HEK293 (cell line): ENCODE results near the gene PRR14L.

ENCODE experiments used
- CTCF ChIA-PET: fragments of 350-600 bp; formaldehyde crosslinking; extraction: SDS; loops from one replicate; lab custom pipeline; 2021; ENCODE audit warnings: antibody characterized with exemption; lab: Yijun Ruan, JAX
- POLR2A ChIA-PET: fragments of 300-600 bp; formaldehyde crosslinking; extraction: SDS; loops from one replicate; lab custom pipeline; 2020; ENCODE audit warnings: antibody characterized with exemption, inconsistent platforms; lab: Yijun Ruan, JAX
- H3K27ac ChIP-seq: fragments of 200-500 bp; sonication (Bioruptor generic); 2 replicates; pipeline ENCODE4 v1.5.1; 2014; ENCODE audit warnings: low read depth, low read length, control low read depth, inconsistent platforms; ENCODE audit errors: extremely low read depth
- H3K36me3 ChIP-seq, 2 experiments: fragments of 200-500 bp in 1 of 2; sonication (Bioruptor generic) in 1 of 2; 1 replicate in 1 of 2; 2 replicates in 1 of 2; pipeline ENCODE4 v1.5.1; 2014 to 2017; ENCODE audit warnings: inconsistent platforms in 2 of 2, low read length in 2 of 2; ENCODE audit not compliant: control insufficient read depth in 2 of 2, insufficient read depth in 1 of 2
- H3K4me1 ChIP-seq: fragments of 200-500 bp; sonication (Bioruptor generic); 2 replicates; pipeline ENCODE4 v1.5.1; 2014; ENCODE audit warnings: mild to moderate bottlenecking, low read length, inconsistent platforms; ENCODE audit not compliant: control insufficient read depth, insufficient read depth
- H3K4me3 ChIP-seq: 2 replicates; pipeline ENCODE4 v1.5.1; 2011; ENCODE audit warnings: low read depth, mild to moderate bottlenecking, control low read depth, low read length, moderate library complexity
- H3K9me3 ChIP-seq: fragments of 200-500 bp; sonication (Bioruptor generic); 2 replicates; pipeline ENCODE4 v1.5.1; 2014; ENCODE audit warnings: low read depth, low read length, inconsistent platforms; ENCODE audit not compliant: control insufficient read depth, insufficient read depth
- ATF2 ChIP-seq: fragments of 450-650 bp; formaldehyde crosslinking; IDR thresholded peaks from 2 replicates; pipeline ENCODE4 v1.5.1; 2016; ENCODE audit warnings: missing biosample characterization, missing genetic modification characterization, low read depth
- KLF10 ChIP-seq: fragments of 450-650 bp; IDR thresholded peaks from 2 replicates; pipeline ENCODE4 v1.5.1; 2018; ENCODE audit warnings: missing biosample characterization, mild to moderate bottlenecking, missing genetic modification characterization
- KLF17 ChIP-seq: fragments of 450-650 bp; formaldehyde crosslinking; IDR thresholded peaks from 2 replicates; pipeline ENCODE4 v1.5.1; 2016; ENCODE audit warnings: missing biosample characterization, missing genetic modification characterization
- PATZ1 ChIP-seq: fragments of 450-650 bp; formaldehyde crosslinking; IDR thresholded peaks from 2 replicates; pipeline ENCODE4 v1.5.1; 2016; ENCODE audit warnings: missing biosample characterization, missing genetic modification characterization
- PRDM1 ChIP-seq: fragments of 450-650 bp; formaldehyde crosslinking; IDR thresholded peaks from 2 replicates; pipeline ENCODE4; 2016; ENCODE audit warnings: missing biosample characterization, missing genetic modification characterization
- RBAK ChIP-seq: fragments of 450-650 bp; formaldehyde crosslinking; IDR thresholded peaks from 2 replicates; pipeline ENCODE4 v1.5.1; 2016; ENCODE audit warnings: missing biosample characterization, missing genetic modification characterization
- ZBTB8A ChIP-seq: fragments of 450-650 bp; formaldehyde crosslinking; IDR thresholded peaks from 2 replicates; pipeline ENCODE4 v1.5.1; 2016; ENCODE audit warnings: missing biosample characterization, missing genetic modification characterization
- ZFHX2 ChIP-seq: fragments of 450-650 bp; formaldehyde crosslinking; conservative IDR thresholded peaks from 2 replicates; pipeline ENCODE4 v1.5.1; 2016; ENCODE audit warnings: missing biosample characterization, missing genetic modification characterization
- ZFP37 ChIP-seq: fragments of 450-650 bp; formaldehyde crosslinking; IDR thresholded peaks from 2 replicates; pipeline ENCODE4 v1.5.1; 2016; ENCODE audit warnings: missing biosample characterization, missing genetic modification characterization
- ZNF10 ChIP-seq: fragments of 450-650 bp; formaldehyde crosslinking; IDR thresholded peaks from 2 replicates; pipeline ENCODE4 v1.5.1; 2017; ENCODE audit warnings: missing biosample characterization, missing genetic modification characterization
- ZNF114 ChIP-seq: fragments of 450-650 bp; formaldehyde crosslinking; IDR thresholded peaks from 2 replicates; pipeline ENCODE4 v1.5.0; 2017; ENCODE audit warnings: missing biosample characterization, missing genetic modification characterization
- ZNF132 ChIP-seq: fragments of 450-650 bp; formaldehyde crosslinking; IDR thresholded peaks from 2 replicates; pipeline ENCODE4 v1.5.1; 2017; ENCODE audit warnings: missing biosample characterization, missing genetic modification characterization, borderline replicate concordance
- ZNF184 ChIP-seq: fragments of 450-650 bp; IDR thresholded peaks from 2 replicates; pipeline ENCODE4 v1.5.1; 2018; ENCODE audit warnings: missing biosample characterization, mild to moderate bottlenecking, missing genetic modification characterization
- ZNF19 ChIP-seq: fragments of 450-650 bp; formaldehyde crosslinking; IDR thresholded peaks from 2 replicates; pipeline ENCODE4; 2016; ENCODE audit warnings: missing biosample characterization, missing genetic modification characterization, low read depth
- ZNF211 ChIP-seq: fragments of 450-650 bp; formaldehyde crosslinking; IDR thresholded peaks from 2 replicates; pipeline ENCODE4 v1.5.1; 2016; ENCODE audit warnings: low read depth, missing biosample characterization, missing genetic modification characterization
- ZNF23 ChIP-seq: fragments of 450-650 bp; formaldehyde crosslinking; IDR thresholded peaks from 2 replicates; pipeline ENCODE4 v1.5.1; 2016; ENCODE audit warnings: missing biosample characterization, missing genetic modification characterization, borderline replicate concordance
- ZNF248 ChIP-seq: fragments of 450-650 bp; formaldehyde crosslinking; IDR thresholded peaks from 2 replicates; pipeline ENCODE4 v1.5.1; 2017; ENCODE audit warnings: missing biosample characterization, missing genetic modification characterization
- ZNF26 ChIP-seq: fragments of 450-650 bp; formaldehyde crosslinking; IDR thresholded peaks from 2 replicates; pipeline ENCODE4 v1.5.1; 2016; ENCODE audit warnings: missing biosample characterization, missing genetic modification characterization
- ZNF341 ChIP-seq: fragments of 450-650 bp; formaldehyde crosslinking; IDR thresholded peaks from 2 replicates; pipeline ENCODE4; 2016; ENCODE audit warnings: low read depth, missing biosample characterization, missing genetic modification characterization
- ZNF354C ChIP-seq: fragments of 450-650 bp; formaldehyde crosslinking; IDR thresholded peaks from 2 replicates; pipeline ENCODE4 v1.5.1; 2016; ENCODE audit warnings: missing biosample characterization, missing genetic modification characterization, low read depth, borderline replicate concordance
- ZNF426 ChIP-seq: fragments of 450-650 bp; formaldehyde crosslinking; IDR thresholded peaks from 2 replicates; pipeline ENCODE4 v1.5.1; 2017; ENCODE audit warnings: missing biosample characterization, missing genetic modification characterization, mild to moderate bottlenecking, inconsistent platforms, moderate library complexity
- ZNF473 ChIP-seq: fragments of 450-650 bp; formaldehyde crosslinking; IDR thresholded peaks from 2 replicates; pipeline ENCODE4 v1.5.1; 2017; ENCODE audit warnings: missing biosample characterization, missing genetic modification characterization
- ZNF488 ChIP-seq: fragments of 450-650 bp; formaldehyde crosslinking; IDR thresholded peaks from 2 replicates; pipeline ENCODE4 v1.5.1; 2016; ENCODE audit warnings: missing biosample characterization, missing genetic modification characterization
- ZNF561 ChIP-seq: fragments of 450-650 bp; IDR thresholded peaks from 2 replicates; pipeline ENCODE4 v1.5.1; 2018; ENCODE audit warnings: missing biosample characterization, missing genetic modification characterization, borderline replicate concordance
- ZNF626 ChIP-seq: fragments of 450-650 bp; sonication (Bioruptor Pico); formaldehyde crosslinking; IDR thresholded peaks from 2 replicates; pipeline ENCODE4 v1.5.1; 2018; ENCODE audit warnings: missing biosample characterization, missing genetic modification characterization, inconsistent platforms
- ZNF645 ChIP-seq: fragments of 450-650 bp; formaldehyde crosslinking; IDR thresholded peaks from 2 replicates; pipeline ENCODE4; 2016; ENCODE audit warnings: missing biosample characterization, missing genetic modification characterization
- ZNF670 ChIP-seq: fragments of 450-650 bp; formaldehyde crosslinking; IDR thresholded peaks from 2 replicates; pipeline ENCODE4 v1.5.1; 2016; ENCODE audit warnings: missing biosample characterization, missing genetic modification characterization, low read depth
- ZNF768 ChIP-seq: fragments of 450-650 bp; formaldehyde crosslinking; IDR thresholded peaks from 2 replicates; pipeline ENCODE4 v1.5.1; 2018; ENCODE audit warnings: missing biosample characterization, mild to moderate bottlenecking, missing genetic modification characterization

Gene PRR14L

GRCh38 chr22:31754813-31755212 is 4.9 kb upstream of the PRR14L start (continued):
- no peak for TF ChIP-seq ZNF670 (tag by site-specific recombination)
- no peak for TF ChIP-seq RBAK (tag by site-specific recombination)
- no peak for TF ChIP-seq PRDM1 (tag by site-specific recombination)
- no peak for TF ChIP-seq ZNF488 (tag by site-specific recombination)
- no peak for TF ChIP-seq ZNF473 (tag by site-specific recombination)
- TF ChIP-seq ZNF23 (tag by site-specific recombination), result no peak
- no peak for TF ChIP-seq ATF2 (tag by site-specific recombination)
- TF ChIP-seq ZNF426, result no peak
- TF ChIP-seq ZNF626 (tag by site-specific recombination), result no peak
- TF ChIP-seq KLF17 (tag by site-specific recombination), result no peak
- TF ChIP-seq, all 188 proteins: peak for 0

GRCh38 chr22:31753634-31754501 is 3.9 kb upstream of the PRR14L start, which contains the start of gene DEPDC5:
TSS of gene DEPDC5 (plus strand) at chr22:31754019. CDS start at chr22:31754922, 903 bp downstream.
- CTCF ChIA-PET, result interaction anchor here (0.7 to 1.1 kb wide), 2 partner anchors 81 to 112 kb away, joined by 3 to 4 read pairs; no protein-coding TSS in a partner anchor
- H3K4me3 ChIP-seq, result peak within 1 kb of the TSS; percentile 92
- H3K36me3 ChIP-seq, result peaks cover 4 to 13% of the 10 kb centered on the region in 2 experiments; a peak in 2 of 3 replicates
- peak within 1 kb of the TSS; percentile 94 for H3K27ac ChIP-seq
- no peaks in the 10 kb centered on the region for H3K9me3 ChIP-seq
- POLR2A ChIA-PET, result interaction anchor here (0.6 to 2.8 kb wide), 11 partner anchors 43 to 354 kb away, joined by 3 to 20 read pairs (median 5); partner anchors contain the start of genes DRG1 and PISD
- peaks cover 20% of the 10 kb centered on the region; the same call in 1 of the 2 replicates for H3K4me1 ChIP-seq
- TF ChIP-seq ZNF184 (tag by site-specific recombination) (no peak), ZFHX2 (tag by site-specific recombination) (peak; percentile 97), ZNF768 (peak; percentile 100), ZNF132 (tag by site-specific recombination) (no peak), KLF10 (peak; percentile 97), ZNF10 (tag by site-specific recombination) (no peak), ZNF211 (tag by site-specific recombination) (no peak), ZNF354C (tag by site-specific recombination) (no peak), PATZ1 (tag by site-specific recombination) (0 out of 2 replicates have a peak, but pooled peaks have one; percentile 69), ZNF26 (tag by site-specific recombination) (no peak), ZBTB8A (tag by site-specific recombination) (peak; percentile 93), ZNF561 (tag by site-specific recombination) (peak; percentile 86; the same call in 1 of the 2 replicates), ZFP37 (tag by site-specific recombination) (peak; percentile 30; the same call in 1 of the 2 replicates), ZNF341 (tag by site-specific recombination) (peak; percentile 52), ZNF19 (tag by site-specific recombination) (no peak), ZNF248 (tag by site-specific recombination) (no peak), ZNF114 (tag by site-specific recombination) (no peak), ZNF645 (no peak)
